NCI-H69 (cell line): ENCODE measurements around the gene SPTA1.
"Not testable (repeated sequence)": the region's sequence is repeated elsewhere in the genome, so short reads cannot be mapped to it uniquely, and the experiment has no call there.

Experiments
- DNase-seq: peaks from one replicate; lab custom pipeline; 2025; lab: John Stamatoyannopoulos, UW

The SPTA1 gene

GRCh38 chr1:158686111-158687009 lies at the start of gene SPTA1:
Gene SPTA1 (minus strand): TSS chr1:158686715. CDS start chr1:158686517, 198 bp downstream.
- DNase-seq: no peak

GRCh38 chr1:158735848-158736247 lies 49.3 kb upstream of the SPTA1 start:
- no peak for DNase-seq

- no peak for DNase-seq
Observed at GRCh38 chr1:158732524-158732923, 46.0 kb upstream of the SPTA1 start.

DNA sequence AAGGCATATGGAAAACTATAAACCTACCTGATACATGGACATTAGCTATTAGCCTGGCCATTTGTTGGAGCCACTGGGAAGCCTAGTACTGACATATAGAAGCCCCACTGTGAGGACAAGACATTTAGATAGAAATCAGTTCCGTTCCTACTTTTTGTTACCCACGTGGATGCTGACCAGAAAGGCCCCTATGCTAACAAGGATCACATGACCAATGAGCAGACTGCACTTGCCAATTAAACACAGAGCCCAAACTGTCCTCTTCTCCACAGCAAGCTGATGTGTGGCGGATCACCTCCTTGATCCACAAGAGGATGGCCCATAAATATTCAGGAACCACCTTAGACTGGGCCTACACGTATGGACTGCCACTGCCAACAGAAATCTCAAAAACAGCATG lies 45.2 kb upstream of the SPTA1 start:
- no peak for DNase-seq

DNA sequence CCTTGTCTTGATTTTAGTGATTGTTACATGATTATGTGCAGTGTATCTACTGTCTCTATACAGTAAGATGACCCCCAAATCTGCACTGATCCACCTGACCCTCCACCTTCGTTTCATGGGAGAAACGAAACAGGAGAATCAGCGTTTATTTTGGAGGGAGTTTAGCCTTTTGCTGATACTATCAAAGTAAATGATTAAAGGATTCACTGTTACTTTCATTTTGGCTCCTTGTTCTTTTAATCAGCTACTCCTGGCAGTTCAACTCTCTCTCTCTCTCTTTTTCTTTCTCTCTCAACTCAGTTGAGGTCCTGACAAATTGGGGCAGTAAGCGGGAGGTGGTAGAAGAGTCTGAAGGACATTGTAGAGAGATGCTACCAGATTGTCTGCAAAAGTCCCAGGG lies 43.9 kb upstream of the SPTA1 start:
- no peak for DNase-seq

- DNase-seq: no peak
Observed at GRCh38 chr1:158728510-158729225, 42.2 kb upstream of the SPTA1 start.

- DNase-seq: no peak
Observed at GRCh38 chr1:158724442-158724841, 37.9 kb upstream of the SPTA1 start.

DNA sequence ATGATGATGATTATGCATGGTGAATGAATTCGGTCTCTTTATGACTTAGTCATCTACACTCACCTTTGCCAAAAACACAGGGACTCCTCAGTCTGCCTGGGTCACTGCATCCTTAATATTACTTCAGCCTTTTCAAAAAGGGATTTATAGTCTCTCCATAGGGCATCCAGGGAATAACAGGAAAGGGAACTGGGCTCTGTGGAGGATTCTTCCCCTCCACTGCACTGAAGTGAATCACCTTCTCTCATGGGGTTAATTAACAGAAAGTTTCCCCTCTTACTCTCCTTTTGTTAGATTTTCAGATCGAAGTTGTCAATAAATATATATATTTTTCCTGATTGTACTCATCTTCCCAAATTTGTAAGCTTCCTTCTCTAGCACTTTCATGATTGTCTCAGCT lies 34.1 kb upstream of the SPTA1 start, which contains the start of gene OR6K3:
Gene OR6K3, minus strand, starts transcription at position 101 of the 400 bp plus-strand sequence. CDS start 2,605 bp downstream, outside the sequence.
- no peak for DNase-seq

DNA sequence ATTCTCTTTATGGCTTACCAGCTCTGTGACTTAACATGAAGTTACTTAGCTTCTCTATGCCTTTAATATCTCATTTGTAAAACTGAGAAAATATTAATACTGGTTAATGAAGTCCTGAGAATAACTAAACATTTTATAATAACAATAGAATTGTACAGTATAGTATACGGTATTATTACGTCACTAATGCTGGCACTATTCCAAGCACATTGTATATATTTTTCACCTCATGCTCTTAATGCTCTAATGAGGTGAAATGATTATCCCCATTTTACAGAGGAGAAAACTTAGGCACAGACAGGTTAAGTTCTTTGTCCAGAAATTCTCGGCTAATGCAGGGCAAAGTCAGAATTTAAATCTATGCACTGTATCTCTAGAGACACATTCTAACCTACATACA lies 33.1 kb upstream of the SPTA1 start:
- no peak for DNase-seq

DNA sequence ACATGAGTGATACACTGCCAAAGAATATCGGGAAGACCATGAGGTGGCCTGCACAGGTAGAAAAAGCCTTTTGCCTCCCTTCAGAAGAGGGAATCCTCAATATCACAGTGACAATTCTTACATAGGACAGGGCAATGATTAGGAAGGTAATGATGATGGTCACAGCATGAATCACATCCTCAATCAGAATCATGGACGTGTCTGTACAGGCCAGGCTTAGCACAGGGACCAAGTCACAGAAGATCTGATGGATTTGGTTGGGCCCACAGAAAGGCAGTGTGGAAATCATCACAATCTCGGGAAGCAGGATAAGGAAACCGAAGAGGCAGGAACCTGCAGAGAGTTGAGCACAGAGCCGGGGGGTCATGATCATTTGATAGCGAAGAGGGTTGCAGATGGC lies 30.8 kb upstream of the SPTA1 start:
- DNase-seq: no peak

- DNase-seq: no peak
Observed at GRCh38 chr1:158716335-158716734, 29.8 kb upstream of the SPTA1 start.

DNA sequence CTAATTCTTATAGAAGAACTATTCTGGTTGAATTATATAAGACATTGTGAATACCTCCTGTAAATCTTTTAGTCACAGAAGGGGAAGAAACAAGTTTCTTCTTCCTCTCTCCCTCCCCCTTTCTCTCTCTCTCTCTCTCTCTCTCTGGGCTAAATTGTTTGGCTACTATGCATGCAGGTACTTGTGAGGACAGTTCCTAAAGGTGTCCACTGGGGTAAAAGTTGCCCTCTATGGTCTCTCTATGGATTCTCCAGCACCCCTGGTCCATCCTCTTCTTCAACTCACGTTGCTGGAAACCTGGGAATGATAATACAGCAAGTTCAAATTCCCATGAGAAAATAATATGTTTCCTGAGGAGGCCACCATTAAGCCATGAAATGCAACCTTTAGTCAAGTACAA lies 28.2 kb upstream of the SPTA1 start:
- DNase-seq: no peak

DNA sequence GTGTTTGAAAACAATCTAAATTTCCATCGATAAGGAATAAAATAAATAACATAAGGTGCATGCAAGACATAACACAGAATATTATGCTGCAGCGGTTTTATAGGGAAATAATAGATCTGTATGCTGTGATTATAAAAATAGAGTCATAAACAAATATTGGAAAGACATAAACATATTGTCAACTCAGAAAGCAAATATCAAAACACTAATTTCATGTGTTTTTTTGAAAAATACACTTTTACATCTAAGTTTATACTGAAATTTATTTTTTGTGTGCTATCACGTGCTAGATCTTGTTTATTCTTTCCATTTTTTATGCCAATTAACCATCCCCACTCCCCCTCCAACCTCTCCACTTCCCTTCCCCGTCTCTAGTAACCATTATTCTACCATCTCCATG lies 24.6 kb upstream of the SPTA1 start:
- no peak for DNase-seq

DNA sequence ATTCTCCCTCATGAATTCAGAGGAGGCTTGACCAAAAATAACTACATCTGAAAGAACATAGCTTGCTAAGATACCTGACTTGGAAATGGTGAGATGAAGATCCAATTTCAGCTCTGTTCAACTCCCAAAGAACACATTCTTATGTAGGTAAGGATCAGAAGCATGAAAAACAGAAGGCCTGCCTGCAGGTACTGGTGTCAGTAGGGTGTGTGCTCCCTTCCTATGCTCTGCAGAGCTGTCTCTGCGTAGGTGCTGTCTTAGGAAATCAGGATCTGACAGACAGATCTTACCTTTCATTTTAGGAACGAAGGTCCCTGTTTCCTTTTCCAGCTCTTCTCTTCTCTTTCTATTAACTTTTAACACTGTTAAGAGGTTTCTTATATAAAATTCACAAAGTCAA lies 19.6 kb upstream of the SPTA1 start:
- no peak for DNase-seq

- no peak for DNase-seq
Observed at GRCh38 chr1:158700552-158700951, 14.0 kb upstream of the SPTA1 start, which contains the start of gene OR6K2. Gene OR6K2 (minus strand): TSS chr1:158700652. CDS start chr1:158700652, 0 bp downstream.

- no peak for DNase-seq
Observed at GRCh38 chr1:158694596-158694995, 8.1 kb upstream of the SPTA1 start.

GRCh38 chr1:158692356-158692755 lies 5.8 kb upstream of the SPTA1 start:
- DNase-seq: no peak

- DNase-seq: no peak
Observed at GRCh38 chr1:158691907-158692306, 5.4 kb upstream of the SPTA1 start.

GRCh38 chr1:158691149-158691548 lies 4.6 kb upstream of the SPTA1 start:
- not testable (repeated sequence) for DNase-seq

GRCh38 chr1:158689875-158690274 lies 3.4 kb upstream of the SPTA1 start:
- no peak for DNase-seq

GRCh38 chr1:158689110-158689509 lies 2.6 kb upstream of the SPTA1 start:
- no peak for DNase-seq

GRCh38 chr1:158688343-158688742 lies 1.8 kb upstream of the SPTA1 start:
- not testable (repeated sequence) for DNase-seq

DNA sequence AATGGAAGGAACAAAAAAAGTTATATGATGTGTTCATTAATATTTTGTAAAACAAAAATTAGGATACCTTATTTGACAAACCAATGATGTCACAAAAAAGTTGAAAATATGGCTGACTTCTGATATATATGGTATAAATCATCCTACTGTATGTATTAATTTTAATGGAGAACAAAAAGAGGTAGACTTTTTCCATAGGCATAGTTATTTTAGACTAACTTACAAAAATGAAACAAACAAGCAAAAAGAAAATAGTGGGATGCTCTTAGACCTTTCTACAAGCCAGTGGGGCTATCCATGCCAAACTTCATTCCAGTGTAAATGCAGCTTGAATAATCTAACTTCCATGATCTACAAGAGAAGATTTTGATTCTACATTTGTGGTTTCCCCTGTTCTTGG lies 522 bp upstream of the SPTA1 start:
- no peak for DNase-seq
